ENCODE data around the gene BRD9.

The BRD9 gene

GRCh38 chr5:819078-819477, 73.5 kb downstream of the BRD9 start:
- no peak for DNase-seq (ENCODE audit: low read depth in 3 of 3, low spot score in 1 of 3)

- DNase-seq (ENCODE audit: low read depth in 3 of 3, low spot score in 1 of 3), result no peak
These were observed 76.4 kb downstream of the BRD9 start for GRCh38 chr5:816176-816575.

- no peak for DNase-seq (ENCODE audit: low read depth in 3 of 3, low spot score in 1 of 3)
These were observed 77.2 kb downstream of the BRD9 start for GRCh38 chr5:815449-815848.
